HepG2 (cell line): ENCODE data around the gene CA9. TPM values are rescaled to one million over a fixed set of nuclear protein-coding genes. Genes with fewer than 3 reads are reported as not detected.

ENCODE experiments used
- ARID3A ChIP-seq: IDR thresholded peaks from 2 replicates; pipeline ENCODE4 v1.6.1; 2012; ENCODE audit warnings: low read depth, low read length, improper control_type of control experiment
- CAMTA2 ChIP-seq: sonication (generic); formaldehyde crosslinking; IDR thresholded peaks from 2 replicates; pipeline ENCODE4 v1.4.0; 2020; ENCODE audit warnings: mild to moderate bottlenecking, missing genetic modification reagents, borderline replicate concordance
- MXD4 ChIP-seq: IDR thresholded peaks from 2 replicates; pipeline ENCODE4 v1.6.1; 2016; ENCODE audit warnings: mild to moderate bottlenecking, missing biosample characterization, missing genetic modification reagents
- NBN ChIP-seq: fragments of 450-650 bp; conservative IDR thresholded peaks from 2 replicates; pipeline ENCODE4 v1.6.1; 2017
- PRDM15 ChIP-seq: sonication (generic); formaldehyde crosslinking; IDR thresholded peaks from 2 replicates; pipeline ENCODE4 v1.4.0; 2020; ENCODE audit warnings: missing genetic modification reagents
- SAP130 ChIP-seq: IDR thresholded peaks from 2 replicates; pipeline ENCODE4 v1.6.1; 2016; ENCODE audit warnings: low read depth
- SRY ChIP-seq: sonication (generic); formaldehyde crosslinking; IDR thresholded peaks from 2 replicates; pipeline ENCODE4 v1.8.0; 2022; ENCODE audit warnings: mild to moderate bottlenecking, missing genetic modification reagents
- TEAD3 ChIP-seq: optimal IDR thresholded peaks from 2 replicates; pipeline ENCODE3; 2016; ENCODE audit warnings: borderline replicate concordance
- ZNF121 ChIP-seq: sonication (generic); formaldehyde crosslinking; IDR thresholded peaks from 2 replicates; pipeline ENCODE4 v1.5.0; 2020; ENCODE audit warnings: mild to moderate bottlenecking, missing genetic modification reagents
- polyA plus RNA-seq, 8 experiments: library from polyadenylated mRNA; depleted of rRNA in 3 of 8; stranded (reverse) in 7 of 8; unstranded in 1 of 8; fragments of >200 nt; fragmentation: Illumina TruSeq in 4 of 8; extraction: Trizol in 4 of 8; gene quantifications; 2 replicates each; pipeline versions ENCODE4 v1.2.1 to v1.2.3, GENCODE V29; 2011 to 2016; ENCODE audit warnings: low read depth in 4 of 8, missing spikeins in 1 of 8, mixed read lengths in 1 of 8; ENCODE audit not compliant: insufficient read depth in 1 of 8
- total RNA-seq, 5 experiments: library from RNA; depleted of rRNA; stranded (reverse); fragments of >200 nt; fragmentation: Illumina TruSeq; extraction: Trizol; gene quantifications; 2 replicates each; pipeline ENCODE4 v1.2.3, GENCODE V29; 2016; ENCODE audit warnings: low read depth in 1 of 5
- TF ChIP-seq, protein P1 (sequence below): sonication (generic); formaldehyde crosslinking; IDR thresholded peaks from 2 replicates; pipeline ENCODE4 v1.5.1; 2020; ENCODE audit warnings: missing genetic modification reagents, mild to moderate bottlenecking, borderline replicate concordance
- TF ChIP-seq, protein P2 (sequence below): sonication (generic); formaldehyde crosslinking; IDR thresholded peaks from 2 replicates; pipeline ENCODE4 v1.4.0; 2020; ENCODE audit warnings: missing genetic modification reagents
- TF ChIP-seq, protein P3 (sequence below): sonication (generic); formaldehyde crosslinking; conservative IDR thresholded peaks from 2 replicates; pipeline ENCODE4 v1.8.1; 2023; ENCODE audit warnings: missing genetic modification reagents
- TF ChIP-seq, protein P4 (sequence below): sonication (generic); formaldehyde crosslinking; IDR thresholded peaks from 2 replicates; pipeline ENCODE4 v1.5.1; 2020; ENCODE audit warnings: mild to moderate bottlenecking, moderate library complexity, missing genetic modification reagents

Gene CA9
- total and polyA plus RNA-seq, 2 of the 13 experiments (the other 11 are each of a cell fraction or from before 2014, with no cell fraction given): 0.13 to 152 TPM

GRCh38 chr9:35651956-35652828, 21.5 kb upstream of the CA9 start (continued):
- TF ChIP-seq, protein P1, sequence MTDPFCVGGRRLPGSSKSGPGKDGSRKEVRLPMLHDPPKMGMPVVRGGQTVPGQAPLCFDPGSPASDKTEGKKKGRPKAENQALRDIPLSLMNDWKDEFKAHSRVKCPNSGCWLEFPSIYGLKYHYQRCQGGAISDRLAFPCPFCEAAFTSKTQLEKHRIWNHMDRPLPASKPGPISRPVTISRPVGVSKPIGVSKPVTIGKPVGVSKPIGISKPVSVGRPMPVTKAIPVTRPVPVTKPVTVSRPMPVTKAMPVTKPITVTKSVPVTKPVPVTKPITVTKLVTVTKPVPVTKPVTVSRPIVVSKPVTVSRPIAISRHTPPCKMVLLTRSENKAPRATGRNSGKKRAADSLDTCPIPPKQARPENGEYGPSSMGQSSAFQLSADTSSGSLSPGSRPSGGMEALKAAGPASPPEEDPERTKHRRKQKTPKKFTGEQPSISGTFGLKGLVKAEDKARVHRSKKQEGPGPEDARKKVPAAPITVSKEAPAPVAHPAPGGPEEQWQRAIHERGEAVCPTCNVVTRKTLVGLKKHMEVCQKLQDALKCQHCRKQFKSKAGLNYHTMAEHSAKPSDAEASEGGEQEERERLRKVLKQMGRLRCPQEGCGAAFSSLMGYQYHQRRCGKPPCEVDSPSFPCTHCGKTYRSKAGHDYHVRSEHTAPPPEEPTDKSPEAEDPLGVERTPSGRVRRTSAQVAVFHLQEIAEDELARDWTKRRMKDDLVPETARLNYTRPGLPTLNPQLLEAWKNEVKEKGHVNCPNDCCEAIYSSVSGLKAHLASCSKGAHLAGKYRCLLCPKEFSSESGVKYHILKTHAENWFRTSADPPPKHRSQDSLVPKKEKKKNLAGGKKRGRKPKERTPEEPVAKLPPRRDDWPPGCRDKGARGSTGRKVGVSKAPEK: no peak
- 0 out of 2 replicates have a peak, but pooled peaks have one; percentile 12 for TF ChIP-seq ZNF121
- TF ChIP-seq NBN: no peak
- TF ChIP-seq, protein P2, sequence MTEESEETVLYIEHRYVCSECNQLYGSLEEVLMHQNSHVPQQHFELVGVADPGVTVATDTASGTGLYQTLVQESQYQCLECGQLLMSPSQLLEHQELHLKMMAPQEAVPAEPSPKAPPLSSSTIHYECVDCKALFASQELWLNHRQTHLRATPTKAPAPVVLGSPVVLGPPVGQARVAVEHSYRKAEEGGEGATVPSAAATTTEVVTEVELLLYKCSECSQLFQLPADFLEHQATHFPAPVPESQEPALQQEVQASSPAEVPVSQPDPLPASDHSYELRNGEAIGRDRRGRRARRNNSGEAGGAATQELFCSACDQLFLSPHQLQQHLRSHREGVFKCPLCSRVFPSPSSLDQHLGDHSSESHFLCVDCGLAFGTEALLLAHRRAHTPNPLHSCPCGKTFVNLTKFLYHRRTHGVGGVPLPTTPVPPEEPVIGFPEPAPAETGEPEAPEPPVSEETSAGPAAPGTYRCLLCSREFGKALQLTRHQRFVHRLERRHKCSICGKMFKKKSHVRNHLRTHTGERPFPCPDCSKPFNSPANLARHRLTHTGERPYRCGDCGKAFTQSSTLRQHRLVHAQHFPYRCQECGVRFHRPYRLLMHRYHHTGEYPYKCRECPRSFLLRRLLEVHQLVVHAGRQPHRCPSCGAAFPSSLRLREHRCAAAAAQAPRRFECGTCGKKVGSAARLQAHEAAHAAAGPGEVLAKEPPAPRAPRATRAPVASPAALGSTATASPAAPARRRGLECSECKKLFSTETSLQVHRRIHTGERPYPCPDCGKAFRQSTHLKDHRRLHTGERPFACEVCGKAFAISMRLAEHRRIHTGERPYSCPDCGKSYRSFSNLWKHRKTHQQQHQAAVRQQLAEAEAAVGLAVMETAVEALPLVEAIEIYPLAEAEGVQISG: peak; percentile 74
- TF ChIP-seq TEAD3 (CRISPR knock-in tag): peak; percentile 45
- TF ChIP-seq, protein P3, sequence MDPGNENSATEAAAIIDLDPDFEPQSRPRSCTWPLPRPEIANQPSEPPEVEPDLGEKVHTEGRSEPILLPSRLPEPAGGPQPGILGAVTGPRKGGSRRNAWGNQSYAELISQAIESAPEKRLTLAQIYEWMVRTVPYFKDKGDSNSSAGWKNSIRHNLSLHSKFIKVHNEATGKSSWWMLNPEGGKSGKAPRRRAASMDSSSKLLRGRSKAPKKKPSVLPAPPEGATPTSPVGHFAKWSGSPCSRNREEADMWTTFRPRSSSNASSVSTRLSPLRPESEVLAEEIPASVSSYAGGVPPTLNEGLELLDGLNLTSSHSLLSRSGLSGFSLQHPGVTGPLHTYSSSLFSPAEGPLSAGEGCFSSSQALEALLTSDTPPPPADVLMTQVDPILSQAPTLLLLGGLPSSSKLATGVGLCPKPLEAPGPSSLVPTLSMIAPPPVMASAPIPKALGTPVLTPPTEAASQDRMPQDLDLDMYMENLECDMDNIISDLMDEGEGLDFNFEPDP (CRISPR knock-in tag): no peak
- no peak for TF ChIP-seq PRDM15 (CRISPR knock-in tag)
- TF ChIP-seq SRY (CRISPR knock-in tag): no peak
- TF ChIP-seq MXD4: no peak
- TF ChIP-seq, protein P4, sequence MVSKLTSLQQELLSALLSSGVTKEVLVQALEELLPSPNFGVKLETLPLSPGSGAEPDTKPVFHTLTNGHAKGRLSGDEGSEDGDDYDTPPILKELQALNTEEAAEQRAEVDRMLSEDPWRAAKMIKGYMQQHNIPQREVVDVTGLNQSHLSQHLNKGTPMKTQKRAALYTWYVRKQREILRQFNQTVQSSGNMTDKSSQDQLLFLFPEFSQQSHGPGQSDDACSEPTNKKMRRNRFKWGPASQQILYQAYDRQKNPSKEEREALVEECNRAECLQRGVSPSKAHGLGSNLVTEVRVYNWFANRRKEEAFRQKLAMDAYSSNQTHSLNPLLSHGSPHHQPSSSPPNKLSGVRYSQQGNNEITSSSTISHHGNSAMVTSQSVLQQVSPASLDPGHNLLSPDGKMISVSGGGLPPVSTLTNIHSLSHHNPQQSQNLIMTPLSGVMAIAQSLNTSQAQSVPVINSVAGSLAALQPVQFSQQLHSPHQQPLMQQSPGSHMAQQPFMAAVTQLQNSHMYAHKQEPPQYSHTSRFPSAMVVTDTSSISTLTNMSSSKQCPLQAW: no peak
- peak; percentile 53; the same call in 1 of the 2 replicates for TF ChIP-seq ARID3A
- TF ChIP-seq SAP130: peak; percentile 61
- TF ChIP-seq CAMTA2 (CRISPR knock-in tag): no peak
